ENCODE data around the gene PERCC1.
"Not testable (repeated sequence)": the region's sequence is repeated elsewhere in the genome, so short reads cannot be mapped to it uniquely, and the experiment has no call there.

The PERCC1 gene

GRCh38 chr16:1435921-1436697 lies 5.2 kb downstream of the PERCC1 start:
- DNase-seq = no peak

- DNase-seq = no peak
Measured at GRCh38 chr16:1436731-1437355, 6.0 kb downstream of the PERCC1 start.

GRCh38 chr16:1437606-1438005 lies 6.7 kb downstream of the PERCC1 start:
- no peak for DNase-seq

- DNase-seq = no peak
Measured at GRCh38 chr16:1438229-1439057, 7.6 kb downstream of the PERCC1 start.

- DNase-seq = no peak
Measured at GRCh38 chr16:1439058-1439698, 8.3 kb downstream of the PERCC1 start.

- not testable (repeated sequence) for DNase-seq
Measured at GRCh38 chr16:1439699-1440074, 8.8 kb downstream of the PERCC1 start.

- DNase-seq = no peak
Measured at GRCh38 chr16:1441391-1441829, 10.5 kb downstream of the PERCC1 start.

GRCh38 chr16:1442697-1443096 lies 11.8 kb downstream of the PERCC1 start:
- no peak for DNase-seq

- DNase-seq = no peak
Measured at GRCh38 chr16:1443403-1443973, 12.6 kb downstream of the PERCC1 start.

GRCh38 chr16:1443980-1444729 lies 13.3 kb downstream of the PERCC1 start, which contains the start of gene CCDC154:
Gene CCDC154, minus strand, starts transcription at chr16:1444556. Its CDS starts 234 bp downstream, at chr16:1444322.
- no peak for DNase-seq

GRCh38 chr16:1444730-1445517 lies 14.0 kb downstream of the PERCC1 start:
- DNase-seq = no peak

- no peak for DNase-seq
Measured at GRCh38 chr16:1445518-1446203, 14.8 kb downstream of the PERCC1 start.

GRCh38 chr16:1446296-1447080 lies 15.6 kb downstream of the PERCC1 start:
- DNase-seq = no peak

- DNase-seq = no peak
Measured at GRCh38 chr16:1447965-1448364, 17.1 kb downstream of the PERCC1 start.

GRCh38 chr16:1448536-1449116 lies 17.7 kb downstream of the PERCC1 start:
- no peak for DNase-seq

- DNase-seq = no peak
Measured at GRCh38 chr16:1449201-1449788, 18.4 kb downstream of the PERCC1 start.

GRCh38 chr16:1450218-1450617 lies 19.3 kb downstream of the PERCC1 start:
- DNase-seq = no peak

GRCh38 chr16:1450841-1451240 lies 20.0 kb downstream of the PERCC1 start:
- DNase-seq = no peak
